ENCODE results near the gene RMND5B.
"Not testable (repeated sequence)": the region's sequence is repeated elsewhere in the genome, so short reads cannot be mapped to it uniquely, and the experiment has no call there.

RMND5B gene, protein sequence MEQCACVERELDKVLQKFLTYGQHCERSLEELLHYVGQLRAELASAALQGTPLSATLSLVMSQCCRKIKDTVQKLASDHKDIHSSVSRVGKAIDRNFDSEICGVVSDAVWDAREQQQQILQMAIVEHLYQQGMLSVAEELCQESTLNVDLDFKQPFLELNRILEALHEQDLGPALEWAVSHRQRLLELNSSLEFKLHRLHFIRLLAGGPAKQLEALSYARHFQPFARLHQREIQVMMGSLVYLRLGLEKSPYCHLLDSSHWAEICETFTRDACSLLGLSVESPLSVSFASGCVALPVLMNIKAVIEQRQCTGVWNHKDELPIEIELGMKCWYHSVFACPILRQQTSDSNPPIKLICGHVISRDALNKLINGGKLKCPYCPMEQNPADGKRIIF

DNA sequence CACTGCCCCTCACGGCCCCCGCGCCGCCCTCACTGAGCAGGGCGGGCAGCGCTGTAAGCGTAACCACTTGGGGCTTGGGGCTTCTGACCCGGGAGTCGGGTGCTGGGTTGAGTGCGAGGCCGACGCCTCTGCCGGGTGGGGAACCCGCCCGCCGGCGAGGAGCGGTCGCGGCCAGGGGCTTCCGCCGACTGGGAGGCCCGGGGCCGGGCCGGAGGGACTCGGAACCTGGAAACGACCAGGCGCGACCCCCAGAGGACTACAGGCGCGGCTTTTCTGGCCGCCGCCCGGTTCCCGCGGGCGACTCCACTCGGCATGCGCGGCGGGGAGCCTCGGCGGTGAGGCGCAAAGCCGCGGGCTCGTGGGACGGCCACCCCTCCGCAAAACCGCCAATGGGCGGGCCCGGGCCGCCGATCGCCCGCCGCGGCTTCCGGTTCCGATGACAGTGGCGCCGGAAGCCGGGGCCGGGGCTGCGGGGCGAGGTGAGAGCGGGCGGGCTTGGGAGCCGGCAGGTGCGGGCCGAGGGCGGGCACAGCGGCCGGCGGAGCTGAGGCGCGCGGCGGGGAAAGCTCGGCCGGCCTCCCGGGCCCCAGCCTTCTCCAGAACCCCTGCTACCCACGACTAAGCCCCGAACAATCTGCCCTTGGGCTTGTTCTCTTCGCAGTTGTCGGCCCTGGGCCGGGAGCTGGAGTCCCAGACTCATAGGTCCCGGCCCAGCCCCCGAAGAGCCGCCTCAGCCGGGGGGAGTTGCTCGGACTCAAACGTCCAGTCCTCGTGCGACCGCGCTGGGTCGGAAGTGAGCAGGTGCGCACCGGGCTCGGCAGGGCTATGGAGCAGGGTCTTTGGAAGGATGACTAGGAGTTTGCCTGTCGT is at the start of gene RMND5B:
RMND5B (plus strand) TSS at position 439 of the 870 bp plus-strand sequence. CDS start 7,106 bp downstream, outside the sequence.
- DNase-seq, result peak; percentile 86

DNA sequence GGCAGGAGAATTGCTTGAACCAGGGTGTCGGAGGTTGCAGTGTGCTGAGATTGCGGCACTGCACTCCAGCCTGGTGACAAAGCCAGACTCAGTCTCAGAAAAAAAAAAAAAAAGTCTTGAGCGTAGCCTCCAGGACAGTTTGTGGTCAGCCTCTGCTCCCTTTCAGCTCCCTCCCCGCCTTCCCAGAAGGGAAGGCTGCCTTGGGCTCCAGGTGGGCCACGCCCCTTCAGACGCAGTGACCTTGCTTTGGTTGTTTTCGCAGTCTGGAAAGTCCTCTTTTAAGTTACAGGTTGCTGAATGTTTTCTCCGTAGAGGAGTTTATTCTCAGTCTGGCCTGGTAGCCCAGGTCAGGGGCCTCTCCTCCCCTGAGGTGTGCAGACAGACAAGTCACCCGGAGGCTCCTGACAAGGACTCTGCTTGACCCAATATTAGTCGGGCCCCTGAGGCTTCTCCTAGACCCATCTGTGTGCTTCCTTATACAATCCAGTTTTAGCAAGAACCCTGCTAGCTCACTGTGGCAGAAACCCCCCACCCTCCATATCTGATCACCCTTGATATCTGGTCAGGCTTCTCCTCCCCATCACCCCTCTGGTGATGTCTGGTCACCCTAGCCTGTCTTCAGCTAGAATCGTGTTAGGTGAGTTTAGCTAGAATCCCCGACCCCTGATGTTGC is 49.1 kb upstream of the RMND5B start:
- no peak for DNase-seq

DNA sequence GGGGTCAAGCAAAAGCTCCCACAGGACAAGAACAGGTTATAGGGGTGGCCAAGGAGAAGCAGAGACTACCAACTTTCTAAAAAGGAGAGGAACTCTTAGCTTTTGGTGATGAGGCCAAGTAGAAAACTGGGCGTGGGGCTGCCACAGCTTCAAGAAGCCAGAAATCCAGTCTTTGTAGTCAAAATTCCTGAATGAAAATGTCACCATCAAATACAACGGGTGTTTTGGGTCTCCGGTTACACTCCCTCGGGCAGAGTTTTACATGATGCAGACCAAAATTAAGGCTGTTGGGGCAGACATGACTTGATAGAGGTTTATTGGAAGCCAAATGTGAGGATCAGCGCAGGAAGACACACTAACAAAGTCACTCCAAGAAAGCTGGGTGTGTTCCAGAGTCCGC is 46.9 kb upstream of the RMND5B start:
- no peak for DNase-seq

DNA sequence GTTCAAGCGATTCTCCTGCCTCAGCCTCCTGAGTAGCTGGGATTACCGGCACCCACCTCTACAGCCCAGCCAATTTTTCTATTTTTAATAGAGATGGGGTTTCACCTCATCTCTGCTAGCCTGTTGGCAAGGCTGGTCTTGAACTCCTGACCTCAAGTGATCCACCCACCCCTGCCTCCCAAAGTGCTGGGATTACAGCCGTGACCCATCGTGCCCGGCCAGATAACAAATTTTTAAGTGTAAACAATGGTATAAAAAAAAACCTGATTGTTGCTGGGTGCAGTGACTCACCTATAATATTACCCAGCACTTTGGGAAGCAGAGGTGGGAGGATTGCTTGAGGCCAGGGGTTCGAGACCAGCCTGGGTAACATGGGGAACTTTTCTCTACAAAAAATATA is 45.5 kb upstream of the RMND5B start:
- no peak for DNase-seq

DNA sequence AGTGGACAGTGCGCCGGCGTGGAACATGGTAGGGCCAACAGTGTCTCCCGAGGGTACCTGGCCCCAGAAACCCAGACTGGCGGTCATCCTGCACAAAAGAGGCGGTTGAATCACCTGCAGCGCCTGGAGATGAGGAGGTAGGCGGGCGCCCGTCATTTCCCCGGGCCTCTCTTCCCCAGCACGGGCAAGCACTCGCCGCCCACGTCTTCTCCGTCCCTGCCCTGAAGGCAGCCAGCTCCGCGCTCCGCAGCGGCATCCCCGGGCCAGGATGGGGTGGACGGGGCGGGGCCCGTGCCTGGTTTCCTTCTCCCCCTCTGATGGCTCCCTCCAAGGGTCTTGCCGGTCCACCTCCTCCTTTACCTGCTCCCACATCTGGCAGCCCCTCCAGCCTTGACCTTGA is 44.5 kb upstream of the RMND5B start:
- no peak for DNase-seq

DNA sequence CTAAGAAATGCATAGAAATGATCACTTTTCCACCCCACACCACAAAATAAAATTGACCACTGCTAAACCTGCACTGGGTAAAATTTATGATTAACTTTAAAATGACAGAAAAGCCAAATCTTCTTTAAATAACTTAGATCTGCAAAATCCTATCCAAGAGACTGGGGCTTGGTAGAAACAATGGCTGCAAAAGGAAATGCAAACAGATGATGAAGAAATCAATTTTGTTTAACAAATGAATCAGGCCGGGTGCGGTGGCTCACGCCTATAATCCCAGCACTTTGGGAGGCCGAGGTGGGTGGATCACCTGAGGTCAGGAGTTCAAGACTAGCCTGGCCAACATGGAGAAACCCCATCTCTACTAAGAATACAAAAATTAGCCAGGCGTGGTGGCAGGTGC is 43.6 kb upstream of the RMND5B start:
- DNase-seq, result not testable (repeated sequence)

DNA sequence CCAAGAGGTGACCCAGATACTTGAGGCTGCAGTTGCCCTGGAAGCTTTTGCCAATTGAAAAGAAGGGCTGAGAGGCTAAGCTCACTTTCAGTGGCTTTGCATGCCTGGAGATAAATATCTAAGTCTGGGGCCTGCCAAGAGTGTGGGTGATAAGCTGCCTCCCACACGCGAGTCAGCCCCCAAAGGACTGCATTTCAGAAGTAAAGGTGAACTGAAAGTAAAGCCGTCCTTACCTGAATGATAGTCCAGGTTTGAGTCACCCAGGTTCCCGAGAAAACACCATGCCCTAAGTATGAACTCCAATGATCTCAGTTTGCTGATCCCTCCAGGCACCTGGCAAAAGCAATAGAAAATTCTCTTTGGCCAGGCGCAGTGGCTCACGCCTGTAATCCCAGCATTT is 40.0 kb upstream of the RMND5B start:
- no peak for DNase-seq

DNA sequence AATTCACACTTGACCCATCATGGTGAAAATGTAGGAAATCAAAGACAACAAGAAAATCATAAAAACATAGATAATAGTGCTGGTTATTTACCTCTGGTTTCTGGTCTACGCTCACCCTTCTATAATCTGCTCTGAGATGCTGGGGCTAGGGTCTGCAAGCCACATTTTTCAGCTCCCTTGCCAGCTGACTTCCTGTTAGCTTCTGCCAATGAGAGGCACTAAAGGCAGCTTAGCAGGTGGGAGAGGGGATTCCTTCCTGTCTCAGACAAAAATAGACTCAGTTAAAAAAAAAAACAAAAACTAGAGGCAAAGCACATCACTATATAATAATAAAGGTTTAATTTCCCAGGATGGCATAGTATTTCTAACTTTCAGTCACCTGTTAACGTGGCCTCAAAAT is 37.7 kb upstream of the RMND5B start:
- no peak for DNase-seq

DNA sequence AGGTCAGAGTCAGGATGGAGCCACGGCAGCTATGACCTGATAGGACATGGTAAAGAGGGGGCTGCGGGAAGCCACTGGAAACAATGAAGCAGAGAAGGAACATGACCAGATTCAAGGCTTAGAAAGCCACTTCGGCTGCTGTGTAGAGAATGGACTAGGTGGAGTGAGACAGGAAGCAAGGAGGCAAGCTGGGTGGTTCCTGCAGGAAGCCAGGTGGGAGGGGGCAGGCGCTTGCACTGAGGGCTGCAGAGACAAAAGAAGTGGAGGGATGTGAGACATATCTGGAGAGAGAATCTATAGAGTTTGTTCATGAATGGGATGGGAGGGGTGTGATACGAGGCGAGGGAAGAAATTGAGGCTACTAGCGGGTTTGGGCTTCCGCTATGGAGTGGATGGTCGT is 36.5 kb upstream of the RMND5B start:
- DNase-seq, result peak; percentile 57

DNA sequence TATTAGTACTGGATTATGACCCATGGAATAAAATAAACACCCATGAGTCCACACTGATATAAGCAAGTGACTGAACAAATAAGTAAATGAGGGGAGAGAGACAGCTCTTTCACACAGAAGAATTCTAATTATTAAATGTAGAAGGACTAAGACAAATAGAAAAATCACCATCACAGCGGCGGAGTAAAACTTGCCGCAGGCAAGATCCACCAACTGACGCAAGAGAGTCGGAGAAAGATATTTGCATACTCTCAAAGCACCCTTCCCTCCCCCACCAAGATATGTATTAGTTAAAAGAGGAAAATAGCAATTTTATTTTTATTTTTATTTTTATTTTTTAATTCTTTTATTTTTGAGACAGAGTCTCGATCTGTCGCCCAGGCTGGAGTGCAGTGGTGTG is 32.1 kb upstream of the RMND5B start:
- no peak for DNase-seq

DNA sequence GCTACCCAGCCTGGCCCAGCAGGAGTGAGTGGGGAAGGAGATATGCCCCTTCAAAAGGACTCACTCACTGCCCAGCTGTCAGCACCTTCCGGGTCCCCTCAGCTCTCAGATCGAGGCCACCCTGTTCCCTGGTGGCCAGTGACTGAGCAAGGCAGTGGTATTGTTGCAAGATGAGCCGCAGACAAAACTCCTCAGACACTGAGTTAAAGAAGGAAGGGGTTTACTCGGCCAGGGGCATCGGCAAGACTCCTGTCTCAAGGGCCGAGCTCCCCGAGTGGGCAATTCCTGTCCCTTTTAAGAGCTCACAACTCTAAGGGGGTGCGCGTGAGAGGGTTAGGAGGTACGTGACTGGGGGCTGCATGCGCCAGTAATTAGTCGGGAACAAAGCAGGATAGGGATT is 27.2 kb upstream of the RMND5B start:
- DNase-seq, result no peak

DNA sequence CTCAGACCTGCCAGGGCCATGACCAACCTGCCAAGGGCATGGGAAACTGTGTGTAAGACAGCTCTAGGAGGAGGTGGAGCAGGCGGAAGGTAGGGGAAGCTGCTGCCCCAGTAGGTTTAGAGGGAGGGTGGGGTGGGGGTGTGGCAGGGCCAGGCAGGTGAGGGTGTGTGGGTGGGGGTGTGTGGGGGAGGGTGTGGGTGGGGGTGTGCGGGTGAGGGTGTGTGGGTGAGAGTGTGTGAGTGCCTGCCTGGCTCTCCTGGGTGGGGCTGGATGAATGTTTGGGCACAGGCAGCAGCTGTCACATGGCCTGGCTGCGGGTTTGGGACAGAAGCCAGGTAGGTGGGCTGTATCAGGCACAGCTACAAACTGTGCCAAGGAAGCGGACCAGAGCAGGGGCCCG is 26.3 kb upstream of the RMND5B start:
- DNase-seq, result peak; percentile 51

DNA sequence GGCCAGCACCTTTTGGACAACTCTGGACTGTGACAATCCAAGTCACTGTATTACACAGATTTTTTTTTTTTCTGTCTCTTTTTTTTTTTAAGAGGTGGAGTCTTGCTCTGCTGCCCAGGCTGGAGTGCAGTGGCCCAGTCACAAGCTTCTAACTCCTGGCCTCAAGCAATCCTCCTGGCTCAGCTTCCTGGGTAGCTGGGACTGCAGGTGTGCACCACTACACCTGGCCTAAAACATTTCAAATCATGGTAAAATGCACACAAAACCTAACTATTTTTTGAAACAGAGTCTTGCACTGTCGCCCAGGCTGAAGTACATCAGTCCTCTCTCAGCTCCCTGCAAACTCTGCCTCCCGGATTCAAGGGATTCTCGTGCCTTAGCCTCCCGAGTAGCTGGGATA is 24.7 kb upstream of the RMND5B start:
- DNase-seq, result no peak

DNA sequence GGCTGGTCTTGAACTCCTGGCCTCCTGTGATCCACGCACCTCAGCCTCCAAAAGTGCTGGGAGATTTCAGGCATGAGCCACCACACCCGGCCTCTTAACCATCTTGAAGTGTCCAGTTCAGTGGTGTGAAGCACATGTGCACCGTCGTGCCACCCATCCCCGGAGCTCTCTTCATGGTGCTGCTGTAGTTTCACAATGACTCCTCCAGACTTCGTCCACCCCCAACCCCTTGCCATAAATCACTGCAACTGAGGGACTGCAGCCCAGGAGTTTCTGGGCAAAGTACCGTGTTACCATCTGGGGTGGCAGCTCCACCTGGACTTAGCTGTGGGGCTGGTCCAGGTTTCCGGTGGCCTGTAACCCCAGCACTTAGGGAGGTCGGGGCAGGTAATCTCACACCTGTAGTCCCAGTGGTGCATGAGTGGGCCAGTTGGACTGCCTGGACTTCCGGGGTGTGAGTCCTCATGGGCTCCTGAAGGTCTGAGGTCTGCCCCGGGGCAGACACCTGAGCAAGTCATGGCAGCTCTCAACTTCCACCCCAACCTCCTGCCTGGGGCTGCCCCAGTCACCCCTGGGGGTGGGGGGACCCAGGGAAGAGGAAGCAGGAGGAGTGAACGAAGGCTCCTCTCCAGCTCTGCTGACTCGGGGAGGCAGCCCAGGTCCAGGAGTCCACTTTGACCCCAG is 24.1 kb upstream of the RMND5B start:
- DNase-seq, result no peak

DNA sequence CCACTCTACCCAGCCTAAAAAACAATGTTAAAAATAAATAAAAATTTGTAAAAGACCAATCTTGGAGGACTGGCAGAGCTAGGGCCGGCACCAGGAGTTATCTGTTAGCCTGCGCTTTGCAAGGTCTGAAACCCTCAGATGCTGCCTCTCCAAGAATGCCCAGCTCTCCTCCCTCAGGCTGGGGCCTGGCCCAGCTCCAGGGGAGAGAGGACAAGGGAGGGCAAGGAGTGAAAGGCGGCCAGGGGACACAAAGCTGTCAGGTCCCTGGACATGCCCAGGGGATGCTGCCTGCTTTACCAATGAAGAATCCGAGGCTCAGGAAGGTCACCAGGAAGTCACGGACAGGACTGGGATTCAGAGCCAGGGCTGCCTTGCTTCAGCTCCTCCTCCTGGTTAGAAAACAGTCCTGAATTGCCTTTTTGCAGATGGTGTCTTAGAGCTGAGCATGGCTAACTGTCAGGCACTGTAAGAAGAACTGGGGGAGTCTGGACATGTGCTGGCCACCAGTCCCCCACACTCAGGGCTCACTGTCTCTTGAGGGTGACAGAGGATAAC is 23.0 kb upstream of the RMND5B start:
- no peak for DNase-seq

DNA sequence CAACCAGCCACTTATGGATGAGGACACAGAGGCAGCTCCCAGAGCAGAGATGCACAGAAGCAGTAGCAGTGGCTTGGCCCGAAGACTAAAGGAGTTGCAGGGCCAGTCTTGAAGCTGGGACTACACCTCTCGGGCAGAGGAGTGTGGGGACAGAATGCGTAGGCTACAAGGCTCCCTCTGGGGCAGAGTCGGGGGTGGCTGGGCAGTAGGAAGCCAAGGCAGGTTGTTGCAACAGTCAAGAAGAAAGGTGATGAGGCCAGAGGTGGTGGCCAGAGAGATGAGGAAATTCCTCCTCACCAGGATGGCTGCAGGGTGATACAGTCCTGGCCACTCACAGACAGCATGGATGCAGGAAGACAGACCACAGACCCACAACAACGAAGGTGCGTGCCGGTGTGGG is 22.4 kb upstream of the RMND5B start:
- no peak for DNase-seq

DNA sequence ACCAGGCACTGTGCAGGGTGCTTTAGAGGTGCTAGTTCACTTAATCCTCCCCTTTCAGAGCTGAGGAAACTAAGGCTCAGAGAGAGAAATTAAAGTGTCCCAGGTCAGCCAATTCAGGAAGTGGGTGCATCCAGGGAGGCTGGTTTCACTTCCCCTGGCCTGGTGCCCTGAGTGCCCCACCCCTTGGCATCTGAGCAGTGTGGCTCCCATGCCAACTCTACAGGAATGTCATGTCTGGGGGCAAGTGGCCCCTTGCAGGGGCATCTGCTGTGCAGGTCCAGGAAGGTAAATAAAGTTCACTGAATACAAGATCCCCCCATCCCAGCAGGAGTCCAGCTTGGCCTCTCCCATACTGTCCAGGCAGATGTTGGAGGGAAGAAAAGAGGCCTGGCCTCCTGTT is 21.8 kb upstream of the RMND5B start:
- no peak for DNase-seq

DNA sequence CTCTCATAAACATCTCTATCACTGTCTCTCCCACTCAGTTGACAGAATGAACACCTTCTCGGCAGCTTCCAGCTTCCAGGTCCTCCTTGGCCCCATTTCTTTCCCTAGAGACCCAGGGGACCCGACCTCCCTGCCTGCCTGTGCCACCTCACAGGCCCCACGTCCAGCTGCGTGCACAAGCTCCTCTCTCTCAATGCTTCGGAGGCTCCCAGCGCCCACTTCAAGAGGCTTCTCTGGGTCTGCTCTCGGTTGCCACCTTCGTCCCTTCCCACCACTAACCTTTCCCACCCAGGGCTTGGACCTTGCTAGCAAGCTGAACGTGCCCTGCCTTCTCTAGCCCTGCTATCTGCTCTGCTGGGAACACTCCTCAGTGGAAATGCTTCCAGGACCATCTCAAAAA is 20.3 kb upstream of the RMND5B start:
- DNase-seq, result no peak

DNA sequence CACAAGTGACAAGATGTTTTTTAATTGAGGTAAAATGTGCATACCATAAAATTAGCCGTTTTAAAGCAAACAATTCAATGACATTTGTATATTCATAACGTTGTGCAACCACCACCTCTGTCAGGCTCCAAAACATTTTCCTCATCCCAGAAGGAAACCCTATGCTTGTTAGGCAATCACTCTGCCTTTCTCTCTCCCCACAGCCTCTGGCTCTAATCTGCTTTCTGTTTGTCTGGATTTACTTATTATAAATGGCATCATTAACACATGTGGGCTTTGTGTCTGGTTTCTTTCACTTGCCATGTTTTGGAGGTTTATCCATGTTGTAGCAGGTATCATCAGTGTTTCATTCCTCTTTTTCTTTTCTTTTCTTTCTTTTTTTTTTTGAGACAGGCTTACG is 18.9 kb upstream of the RMND5B start:
- DNase-seq, result no peak

DNA sequence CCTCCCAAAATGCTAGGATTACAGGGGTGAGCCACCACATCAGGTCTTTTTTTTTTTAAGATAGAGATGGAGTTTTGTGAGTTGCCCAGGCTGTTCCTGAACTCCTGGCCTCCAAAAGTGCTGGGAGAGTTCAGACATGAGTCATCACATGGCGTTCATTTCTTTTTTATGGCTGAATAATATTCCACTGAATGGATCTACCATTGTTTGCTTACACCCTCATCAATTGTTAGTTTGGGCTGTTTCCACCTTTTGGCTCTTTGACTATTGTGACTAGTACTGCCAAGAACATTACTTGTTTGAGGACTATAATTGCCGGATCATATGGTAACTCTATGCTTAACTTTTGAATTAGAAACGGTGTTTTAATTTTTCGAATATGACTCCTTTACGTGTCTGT is 18.3 kb upstream of the RMND5B start:
- DNase-seq, result no peak

DNA sequence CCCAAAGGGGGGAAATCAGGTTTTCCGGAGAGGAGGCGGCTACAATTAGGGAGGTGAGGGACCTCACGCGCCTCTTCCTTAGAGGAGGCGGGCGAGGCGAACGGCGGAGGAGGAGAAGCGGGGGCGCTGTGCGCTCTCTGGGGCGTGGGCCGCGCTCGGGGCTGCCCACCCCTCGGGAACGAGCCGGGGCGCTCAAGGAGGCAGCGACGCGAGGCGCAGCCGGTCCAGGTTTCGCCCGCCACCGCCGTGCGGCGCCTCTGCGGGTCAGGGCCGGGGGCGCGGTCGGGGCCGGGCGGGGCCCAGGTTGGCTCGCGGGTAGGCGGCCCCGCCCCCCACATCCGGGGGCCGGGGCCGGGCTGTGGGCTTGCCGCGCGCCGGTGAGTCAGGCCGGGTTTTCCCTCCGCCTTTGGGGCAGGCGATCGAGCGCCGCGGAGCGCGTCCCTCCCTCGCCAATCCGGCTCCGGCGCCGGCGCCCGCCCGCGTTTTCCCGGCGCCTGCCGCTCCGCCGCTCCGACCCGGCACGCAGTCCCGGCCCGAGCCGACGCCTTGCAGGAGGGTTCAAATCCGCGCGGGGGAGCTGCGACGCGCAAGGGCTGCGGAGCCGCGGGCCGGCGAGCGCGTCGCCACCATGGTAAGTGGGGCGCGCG is 17.6 kb upstream of the RMND5B start, which contains the start of gene N4BP3:
N4BP3 (plus strand) TSS at position 392 of the 647 bp plus-strand sequence. CDS start 6,052 bp downstream, outside the sequence.
- DNase-seq, result peak; percentile 89

DNA sequence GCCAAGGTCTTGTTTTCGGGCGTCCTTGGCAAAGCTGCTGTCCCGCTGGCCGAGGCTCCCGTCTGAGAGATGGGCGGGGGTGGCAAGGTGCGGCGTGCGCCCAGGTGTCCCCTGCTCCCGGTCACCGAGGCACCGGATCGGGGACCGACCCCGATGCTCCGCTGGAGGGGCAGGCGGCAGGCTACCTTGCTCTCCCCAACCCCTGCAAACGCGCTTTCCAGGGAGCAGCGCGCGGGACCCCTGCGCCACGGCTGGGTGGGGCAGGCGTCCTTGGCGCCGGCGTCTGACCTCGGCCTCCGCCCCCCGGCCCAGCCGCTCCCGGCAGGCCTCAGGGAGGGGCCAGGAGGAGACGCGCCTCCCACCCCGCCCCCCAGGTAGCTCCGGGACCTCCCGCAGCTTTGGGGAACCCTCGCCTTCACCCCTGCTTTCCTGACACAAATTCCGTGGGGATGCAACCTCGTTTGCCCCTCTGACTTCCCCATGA is 16.9 kb upstream of the RMND5B start:
- DNase-seq, result peak; percentile 18
